Activated naive CD8-positive, alpha-beta T cell (primary cell): ENCODE results near the gene PGAP2.
"Not testable (repeated sequence)": the region's sequence is repeated elsewhere in the genome, so short reads cannot be mapped to it uniquely, and the experiment has no call there.

Source experiments
- H3K27ac Mint-ChIP-seq: one replicate; pipeline ENCODE4 v1.8.0; 2021; ENCODE audit warnings: mixed read lengths
- H3K27me3 Mint-ChIP-seq: one replicate; pipeline ENCODE4 v1.8.0; 2021; ENCODE audit warnings: mixed read lengths
- H3K36me3 Mint-ChIP-seq: one replicate; pipeline ENCODE4 v1.8.0; 2021; ENCODE audit warnings: mixed read lengths
- H3K4me1 Mint-ChIP-seq: one replicate; pipeline ENCODE4 v1.8.0; 2021; ENCODE audit warnings: low read depth, mixed read lengths
- H3K4me3 Mint-ChIP-seq: one replicate; pipeline ENCODE4 v1.8.0; 2021; ENCODE audit warnings: mild to moderate bottlenecking, mixed read lengths
- H3K9me3 Mint-ChIP-seq: one replicate; pipeline ENCODE4 v1.8.0; 2021; ENCODE audit warnings: low read depth, mixed read lengths

Gene PGAP2

GRCh38 chr11:3853899-3854659 is 45.7 kb downstream of the PGAP2 start:
- H3K27me3 Mint-ChIP-seq = no peaks in the 10 kb centered on the region
- peaks cover 61% of the 10 kb centered on the region for H3K4me1 Mint-ChIP-seq
- peak overlapping the region; percentile 83 for H3K4me3 Mint-ChIP-seq
- no peaks in the 10 kb centered on the region for H3K9me3 Mint-ChIP-seq
- H3K27ac Mint-ChIP-seq = peak overlapping the region; percentile 99
- no peaks in the 10 kb centered on the region for H3K36me3 Mint-ChIP-seq

DNA sequence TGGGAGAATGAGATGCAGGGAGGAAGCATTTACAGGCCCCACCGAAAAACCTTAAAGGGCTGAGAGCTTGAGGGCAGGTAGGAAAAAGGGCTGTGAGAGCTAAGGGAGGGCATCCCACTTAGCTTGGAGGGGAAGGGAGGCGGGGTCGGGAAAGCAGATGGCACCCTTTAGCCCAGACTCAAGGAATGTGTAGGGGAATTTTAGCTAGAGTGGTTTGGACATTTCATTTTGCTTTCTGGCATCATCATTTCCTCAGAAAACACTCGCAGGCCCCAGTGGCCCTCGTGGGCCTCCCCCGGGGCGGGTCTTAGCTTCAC is 46.3 kb downstream of the PGAP2 start:
- H3K4me1 Mint-ChIP-seq = peaks cover 62% of the 10 kb centered on the region

GRCh38 chr11:3854977-3855807 is 46.8 kb downstream of the PGAP2 start, which contains the start of gene STIM1:
Gene STIM1, plus strand, starts transcription at chr11:3855664. Its CDS starts 607 bp downstream, at chr11:3856271.
- H3K9me3 Mint-ChIP-seq = no peaks in the 10 kb centered on the region
- H3K4me1 Mint-ChIP-seq = peaks cover 67% of the 10 kb centered on the region
- H3K36me3 Mint-ChIP-seq = no peaks in the 10 kb centered on the region
- peak within 1 kb of the TSS; percentile 99 for H3K27ac Mint-ChIP-seq
- H3K4me3 Mint-ChIP-seq = peak within 1 kb of the TSS; percentile 90
- no peaks in the 10 kb centered on the region for H3K27me3 Mint-ChIP-seq

More for the DNA sequence above, 46.3 kb downstream of the PGAP2 start:
- H3K4me3 Mint-ChIP-seq = peak overlapping the region; percentile 83
- no peaks in the 10 kb centered on the region for H3K27me3 Mint-ChIP-seq
- H3K9me3 Mint-ChIP-seq = no peaks in the 10 kb centered on the region
- H3K27ac Mint-ChIP-seq = peak overlapping the region; percentile 99
- H3K36me3 Mint-ChIP-seq = no peaks in the 10 kb centered on the region

DNA sequence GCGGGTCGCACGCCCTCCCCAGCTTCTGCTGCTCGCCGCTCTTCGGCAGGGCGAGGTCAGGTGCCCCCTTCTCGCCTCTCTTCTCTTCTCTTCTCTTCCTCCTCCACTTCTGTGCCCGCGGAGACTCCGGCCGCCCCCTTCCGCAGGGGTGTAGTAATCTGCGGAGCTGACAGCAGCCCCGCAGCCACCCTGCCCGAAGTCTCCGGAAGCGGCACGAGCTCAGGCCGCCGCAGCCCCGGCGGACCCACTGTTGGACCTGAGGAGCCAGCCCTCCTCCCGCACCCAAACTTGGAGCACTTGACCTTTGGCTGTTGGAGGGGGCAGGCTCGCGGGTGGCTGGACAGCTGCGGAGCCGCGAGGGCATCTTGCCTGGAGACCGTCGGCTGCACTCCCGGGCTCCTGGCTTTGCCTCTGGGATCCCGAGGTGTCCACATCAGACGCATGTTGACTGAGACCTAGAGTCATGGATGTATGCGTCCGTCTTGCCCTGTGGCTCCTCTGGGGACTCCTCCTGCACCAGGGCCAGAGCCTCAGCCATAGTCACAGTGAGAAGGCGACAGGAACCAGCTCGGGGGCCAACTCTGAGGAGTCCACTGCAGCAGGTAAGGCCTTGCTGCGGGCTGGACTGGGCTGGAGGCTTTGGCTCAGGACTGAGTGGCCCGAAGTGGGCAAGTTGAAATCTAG is 47.6 kb downstream of the PGAP2 start:
- Mint-ChIP-seq H3K4me3 (peak overlapping the region; percentile 90), H3K4me1 (peaks cover 75% of the 10 kb centered on the region), H3K36me3 (no peaks in the 10 kb centered on the region), H3K27ac (peak overlapping the region; percentile 96), H3K9me3 (no peaks in the 10 kb centered on the region), H3K27me3 (no peaks in the 10 kb centered on the region)

DNA sequence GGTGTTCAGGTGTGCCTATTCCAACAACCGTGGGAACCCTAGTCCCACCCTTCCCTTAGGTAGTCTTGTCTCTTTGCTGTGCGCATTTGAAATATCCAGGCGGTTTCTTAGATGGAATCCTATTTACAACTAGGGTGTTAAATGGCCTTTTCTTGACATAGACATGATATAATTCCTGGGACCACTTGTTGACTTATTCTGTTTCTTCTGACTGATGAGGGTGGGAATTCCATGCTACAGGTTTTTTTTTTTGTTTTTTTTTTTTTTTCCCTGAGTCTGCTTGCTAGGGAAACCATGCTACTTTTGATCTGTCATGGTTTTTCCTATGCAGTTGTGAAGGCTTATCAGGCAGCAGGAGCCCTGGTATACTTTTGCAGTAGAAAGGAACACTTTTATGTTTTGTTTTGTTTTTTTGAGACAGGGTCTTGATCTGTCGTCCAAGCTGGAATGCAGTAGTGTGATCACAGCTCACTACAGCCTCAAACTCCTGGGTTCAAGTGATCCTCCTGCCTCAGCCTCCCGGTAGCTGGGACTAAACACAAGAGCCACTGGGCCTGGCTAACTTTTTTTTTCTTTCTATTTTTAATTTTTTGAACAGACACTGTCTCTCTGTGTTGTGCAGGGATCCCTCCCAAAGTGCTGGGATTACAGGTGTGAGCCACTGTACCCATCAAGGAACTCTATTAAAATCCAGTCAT is 48.6 kb downstream of the PGAP2 start:
- peak overlapping the region; percentile 96 for H3K27ac Mint-ChIP-seq
- H3K4me3 Mint-ChIP-seq = peak overlapping the region; percentile 90
- H3K36me3 Mint-ChIP-seq = no peaks in the 10 kb centered on the region
- no peaks in the 10 kb centered on the region for H3K9me3 Mint-ChIP-seq
- peaks cover 81% of the 10 kb centered on the region for H3K4me1 Mint-ChIP-seq
- H3K27me3 Mint-ChIP-seq = no peaks in the 10 kb centered on the region

DNA sequence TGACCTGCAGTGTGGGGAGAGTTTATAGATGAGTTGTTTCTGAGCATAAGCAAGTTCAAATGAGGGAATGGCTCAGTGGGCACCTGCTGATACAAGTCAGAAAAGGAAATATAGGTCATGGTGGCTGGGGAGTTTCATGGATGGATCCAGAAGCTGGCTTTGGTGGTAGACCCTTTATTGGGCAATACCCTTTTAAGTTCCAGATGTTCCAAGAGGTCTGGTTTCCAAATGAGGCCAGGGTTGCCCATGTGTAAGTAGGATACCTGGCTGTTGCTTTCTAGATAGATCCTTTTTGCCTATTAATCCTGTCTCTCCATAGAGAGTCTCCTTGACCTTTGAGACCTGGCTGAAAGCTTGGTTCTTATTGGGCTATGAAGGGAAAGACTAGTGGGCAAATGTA is 49.3 kb downstream of the PGAP2 start:
- Mint-ChIP-seq H3K9me3 (no peaks in the 10 kb centered on the region), H3K27me3 (no peaks in the 10 kb centered on the region), H3K27ac (peak overlapping the region; percentile 96), H3K4me3 (peak overlapping the region; percentile 90), H3K36me3 (no peaks in the 10 kb centered on the region), H3K4me1 (peaks cover 83% of the 10 kb centered on the region)

GRCh38 chr11:3859373-3859881 is 51.1 kb downstream of the PGAP2 start:
- Mint-ChIP-seq H3K4me3 (peak overlapping the region; percentile 90), H3K9me3 (no peaks in the 10 kb centered on the region), H3K36me3 (peaks cover 3% of the 10 kb centered on the region), H3K27ac (peak overlapping the region; percentile 96), H3K4me1 (peaks cover 78% of the 10 kb centered on the region), H3K27me3 (no peaks in the 10 kb centered on the region)

DNA sequence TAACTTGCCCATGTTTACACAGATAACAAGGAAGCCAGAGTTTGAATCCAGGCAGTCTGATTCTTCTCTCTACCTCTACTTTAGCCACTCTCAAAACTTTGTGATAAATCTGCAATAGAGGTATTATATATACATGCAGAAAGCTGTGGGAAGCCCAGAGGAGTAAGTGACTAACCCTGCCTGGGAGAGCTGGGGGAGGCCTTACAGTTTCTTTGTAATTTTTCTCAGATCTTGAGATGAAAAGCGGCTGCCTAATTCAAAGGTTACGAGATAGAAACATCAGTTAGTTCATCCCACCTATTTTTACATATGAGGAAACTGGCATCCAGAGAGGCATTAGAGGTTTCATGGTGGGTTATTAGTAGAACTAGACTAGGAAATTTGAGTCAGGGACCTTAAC is 52.0 kb downstream of the PGAP2 start:
- H3K36me3 Mint-ChIP-seq = peaks cover 3% of the 10 kb centered on the region
- H3K9me3 Mint-ChIP-seq = no peaks in the 10 kb centered on the region
- H3K27ac Mint-ChIP-seq = peak overlapping the region; percentile 96
- peaks cover 84% of the 10 kb centered on the region for H3K4me1 Mint-ChIP-seq
- H3K4me3 Mint-ChIP-seq = peak overlapping the region; percentile 90
- H3K27me3 Mint-ChIP-seq = no peaks in the 10 kb centered on the region

GRCh38 chr11:3860898-3861393 is 52.6 kb downstream of the PGAP2 start:
- H3K27ac Mint-ChIP-seq = peak overlapping the region; percentile 96
- not testable (repeated sequence) for H3K27me3 Mint-ChIP-seq, H3K9me3 Mint-ChIP-seq, H3K36me3 Mint-ChIP-seq
- peaks cover 90% of the 10 kb centered on the region for H3K4me1 Mint-ChIP-seq
- peak overlapping the region; percentile 90 for H3K4me3 Mint-ChIP-seq

- H3K27ac Mint-ChIP-seq = peak overlapping the region; percentile 96
- H3K36me3 Mint-ChIP-seq = peaks cover 3% of the 10 kb centered on the region
- H3K9me3 Mint-ChIP-seq = no peaks in the 10 kb centered on the region
These were observed 53.3 kb downstream of the PGAP2 start for GRCh38 chr11:3861683-3862082.

DNA sequence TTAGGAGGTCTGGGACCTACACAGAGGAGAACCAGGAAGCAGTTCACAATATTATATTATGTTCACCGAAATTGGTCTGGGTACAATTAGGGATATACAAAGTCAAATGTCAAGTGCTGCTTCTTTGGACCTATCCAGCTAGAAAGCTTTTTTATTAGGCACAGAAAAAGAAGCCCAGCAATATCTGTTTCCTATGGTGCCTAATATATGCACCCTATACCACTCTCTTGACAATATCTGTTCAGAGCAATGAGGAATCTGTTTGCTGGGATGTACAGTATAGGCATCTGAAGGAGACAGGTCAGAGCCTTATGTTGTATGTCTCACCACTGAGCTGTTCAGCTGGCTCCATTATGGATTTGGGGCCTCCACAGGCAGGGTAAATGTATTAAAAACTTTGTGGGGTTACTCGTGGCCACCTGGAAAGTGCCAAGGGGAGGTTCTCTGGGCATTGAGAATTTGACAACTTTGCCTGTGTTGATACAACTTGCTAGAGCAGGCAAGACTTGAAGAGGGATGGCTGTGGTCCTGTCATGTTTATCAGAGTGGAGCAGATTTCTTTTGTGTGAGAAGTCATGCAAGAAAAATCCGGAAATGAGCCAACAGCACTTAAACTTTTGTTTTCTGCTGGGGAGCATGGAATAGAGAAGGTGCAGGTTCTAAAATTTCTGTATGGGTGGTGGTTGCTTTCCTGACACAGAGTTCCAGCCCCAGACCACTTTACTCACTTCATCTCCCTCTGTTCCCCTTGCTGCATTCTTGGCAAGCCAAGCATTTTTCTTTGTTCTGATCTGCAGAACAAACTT is 57.2 kb downstream of the PGAP2 start:
- peak overlapping the region; percentile 87 for H3K27ac Mint-ChIP-seq
- peaks cover 93% of the 10 kb centered on the region for H3K4me1 Mint-ChIP-seq
- H3K27me3 Mint-ChIP-seq = no peaks in the 10 kb centered on the region
- peaks cover 3% of the 10 kb centered on the region for H3K36me3 Mint-ChIP-seq
- no peaks in the 10 kb centered on the region for H3K9me3 Mint-ChIP-seq
- peak overlapping the region; percentile 40 for H3K4me3 Mint-ChIP-seq

More at GRCh38 chr11:3861683-3862082, 53.3 kb downstream of the PGAP2 start:
- Mint-ChIP-seq H3K27me3 (no peaks in the 10 kb centered on the region), H3K4me3 (peak overlapping the region; percentile 90), H3K4me1 (peaks cover 92% of the 10 kb centered on the region)

GRCh38 chr11:3866206-3866605 is 57.8 kb downstream of the PGAP2 start:
- no peaks in the 10 kb centered on the region for H3K27me3 Mint-ChIP-seq
- peak overlapping the region; percentile 40 for H3K4me3 Mint-ChIP-seq
- H3K36me3 Mint-ChIP-seq = peaks cover 5% of the 10 kb centered on the region
- H3K27ac Mint-ChIP-seq = peak overlapping the region; percentile 87
- H3K9me3 Mint-ChIP-seq = no peaks in the 10 kb centered on the region
- H3K4me1 Mint-ChIP-seq = peaks cover 94% of the 10 kb centered on the region

- H3K9me3 Mint-ChIP-seq = no peaks in the 10 kb centered on the region
- H3K4me3 Mint-ChIP-seq = peak overlapping the region; percentile 67
- peak overlapping the region; percentile 91 for H3K27ac Mint-ChIP-seq
- H3K36me3 Mint-ChIP-seq = peaks cover 6% of the 10 kb centered on the region
- peaks cover 94% of the 10 kb centered on the region for H3K4me1 Mint-ChIP-seq
- no peaks in the 10 kb centered on the region for H3K27me3 Mint-ChIP-seq
These were observed 58.5 kb downstream of the PGAP2 start for GRCh38 chr11:3866836-3867208.
